HG03097 (cell line): ENCODE data around the gene COLGALT1.
"Not testable (repeated sequence)": the region's sequence is repeated elsewhere in the genome, so short reads cannot be mapped to it uniquely, and the experiment has no call there.

Experiments
- ATAC-seq: cut with Tn5 transposase; IDR thresholded peaks from one replicate; pipeline ENCODE4 v1.9.1; 2021; ENCODE audit not compliant: unreplicated experiment, low FRiP score

Gene COLGALT1

DNA sequence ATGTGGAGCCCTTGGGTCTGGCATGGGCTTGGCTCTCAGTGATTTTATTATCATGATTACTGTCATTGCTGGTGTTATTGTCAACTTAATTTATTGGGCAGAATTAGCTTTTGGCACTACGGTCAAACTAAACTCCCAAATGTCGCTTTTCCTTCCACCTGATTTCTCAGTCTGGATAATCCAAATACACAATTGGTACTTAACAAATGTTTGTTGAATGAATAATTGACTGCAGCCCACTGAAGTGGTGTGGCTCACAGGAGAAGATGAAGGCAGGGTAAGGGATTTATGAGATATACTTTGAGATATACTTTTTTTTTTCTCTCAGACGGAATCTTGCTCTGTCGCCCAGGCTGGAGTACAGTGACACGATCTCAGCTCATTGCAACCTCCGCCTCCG lies 1.5 kb downstream of the COLGALT1 start:
- no peak for ATAC-seq

DNA sequence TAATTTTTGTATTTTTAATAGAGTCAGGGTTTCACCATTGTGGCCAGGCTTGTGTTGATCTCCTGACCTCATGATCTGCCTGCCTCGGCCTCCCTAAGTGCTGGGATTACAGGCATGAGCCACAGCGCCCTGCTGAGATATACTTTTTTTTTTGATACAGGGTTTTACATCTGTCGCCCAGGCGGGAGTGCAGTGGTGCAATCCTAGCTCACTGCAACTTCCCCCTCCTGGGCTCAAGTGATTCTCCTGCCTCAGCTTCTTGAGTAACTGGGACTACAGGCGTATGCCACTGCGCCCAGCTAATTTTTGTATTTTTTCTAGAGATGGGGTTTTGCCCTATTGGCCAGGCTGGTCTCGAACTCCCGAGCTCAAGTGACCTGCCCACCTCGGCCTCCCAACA lies 2.0 kb downstream of the COLGALT1 start:
- ATAC-seq: no peak

DNA sequence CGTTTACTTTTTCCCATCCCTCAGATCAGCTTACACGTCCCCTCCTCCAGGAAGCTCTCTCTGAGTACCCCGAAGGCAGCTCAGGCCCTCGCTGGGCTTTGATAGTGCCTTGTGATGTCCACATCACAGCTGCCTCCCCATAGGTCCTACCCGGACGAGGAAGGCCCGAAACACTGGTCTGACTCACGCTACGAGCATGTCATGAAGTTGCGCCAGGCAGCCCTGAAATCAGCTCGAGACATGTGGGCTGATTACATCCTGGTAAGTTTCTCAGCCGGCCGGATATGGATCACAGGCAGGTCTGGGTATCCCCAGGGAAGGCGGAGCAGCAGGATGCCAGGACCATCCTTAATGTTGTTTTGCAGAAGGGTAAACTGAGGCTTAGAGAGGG lies 4.8 kb downstream of the COLGALT1 start:
- ATAC-seq: no peak

DNA sequence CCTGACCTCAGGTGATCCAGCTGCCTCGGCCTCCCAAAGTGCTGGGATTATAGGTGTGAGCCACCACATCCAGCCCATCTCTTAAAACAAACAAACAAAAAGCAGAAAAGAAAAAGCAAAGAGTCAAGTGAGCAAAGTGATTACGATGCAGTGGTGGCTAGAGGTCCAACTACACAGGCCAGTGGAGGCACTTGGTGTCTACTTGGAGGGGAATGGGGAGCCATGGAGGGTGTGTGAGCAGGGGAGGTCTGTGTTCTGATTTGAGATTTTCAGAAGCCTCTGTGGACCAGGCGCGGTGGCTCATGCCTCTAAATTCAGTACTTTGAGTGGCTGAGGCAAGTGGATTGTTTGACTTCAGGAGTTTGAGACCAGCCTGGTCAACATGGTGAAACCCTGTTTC lies 6.6 kb downstream of the COLGALT1 start:
- ATAC-seq: no peak

DNA sequence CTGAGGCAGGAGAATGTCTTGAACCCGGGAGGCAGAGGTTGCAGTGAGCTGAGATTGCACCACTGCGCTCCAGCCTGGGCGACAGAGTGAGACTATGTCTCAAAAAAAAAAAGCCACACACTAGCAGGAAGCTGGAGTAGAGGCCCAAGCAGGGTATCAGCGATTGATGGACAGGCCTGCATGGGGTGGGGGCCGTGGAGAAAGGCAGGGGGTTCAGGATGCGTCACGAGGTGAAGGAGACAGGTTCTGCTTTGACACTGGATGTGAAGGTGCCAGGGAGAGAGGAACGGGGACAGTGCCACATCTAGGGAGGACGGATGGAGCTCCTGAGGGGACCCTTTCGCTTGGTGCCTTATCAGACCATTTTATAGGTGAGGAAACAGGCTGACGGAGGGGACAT lies 7.1 kb downstream of the COLGALT1 start:
- ATAC-seq: no peak

DNA sequence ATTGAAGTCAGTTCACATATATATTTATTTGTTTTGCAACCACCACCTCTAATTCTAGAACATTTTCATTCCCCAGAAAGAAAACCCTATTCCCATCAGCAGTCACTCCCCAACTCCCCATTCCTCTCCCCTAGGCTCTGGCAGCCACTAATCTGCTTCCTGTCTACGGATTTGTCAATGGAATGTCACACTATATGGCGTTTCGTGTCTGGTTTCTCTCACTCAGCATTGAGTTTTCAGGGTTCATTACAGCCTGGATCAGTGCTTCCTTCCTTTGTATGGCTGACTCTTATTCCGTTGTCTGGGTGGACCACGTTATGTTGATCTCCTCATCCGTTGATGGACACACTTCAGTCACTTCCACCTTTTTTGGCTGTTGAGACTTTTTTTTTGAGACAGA lies 9.3 kb downstream of the COLGALT1 start:
- no peak for ATAC-seq

DNA sequence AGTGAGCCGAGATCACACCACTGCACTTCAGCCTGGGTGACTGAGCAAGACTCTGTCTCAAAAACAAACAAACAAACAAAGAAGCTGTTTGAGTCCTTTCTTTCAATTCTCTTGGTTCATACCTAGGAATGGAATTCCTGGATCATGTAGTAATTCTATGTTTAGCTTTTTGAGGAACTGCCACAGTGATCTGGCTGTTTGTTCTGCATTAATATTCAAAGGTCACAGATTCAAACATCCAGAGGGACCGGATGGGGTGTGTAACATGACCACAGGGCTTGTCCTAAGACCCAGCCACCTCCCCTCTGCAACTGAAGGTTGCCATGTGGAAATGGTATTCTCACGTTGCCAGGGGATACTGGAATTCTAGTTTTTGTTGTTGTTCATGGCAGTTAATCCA lies 10.2 kb downstream of the COLGALT1 start:
- ATAC-seq: no peak

DNA sequence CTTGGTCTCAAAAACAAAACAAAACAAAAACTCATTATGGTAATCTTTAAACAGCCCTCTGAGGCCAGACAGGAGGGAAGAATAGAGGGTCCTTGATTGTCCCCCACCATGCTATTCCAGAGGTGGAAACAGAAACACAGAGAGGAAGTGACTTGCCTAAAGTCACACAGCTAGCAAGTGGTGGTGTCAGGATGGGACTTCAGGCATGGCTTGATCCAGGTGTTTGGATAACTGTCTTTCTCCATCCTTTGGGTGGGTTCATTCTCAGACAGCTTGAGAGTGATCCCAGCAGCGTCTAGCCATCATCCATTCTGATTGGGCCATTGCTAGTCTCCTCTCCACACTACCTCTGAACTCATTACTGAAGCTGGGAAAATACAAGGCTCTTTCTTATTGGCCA lies 12.5 kb downstream of the COLGALT1 start:
- no peak for ATAC-seq

DNA sequence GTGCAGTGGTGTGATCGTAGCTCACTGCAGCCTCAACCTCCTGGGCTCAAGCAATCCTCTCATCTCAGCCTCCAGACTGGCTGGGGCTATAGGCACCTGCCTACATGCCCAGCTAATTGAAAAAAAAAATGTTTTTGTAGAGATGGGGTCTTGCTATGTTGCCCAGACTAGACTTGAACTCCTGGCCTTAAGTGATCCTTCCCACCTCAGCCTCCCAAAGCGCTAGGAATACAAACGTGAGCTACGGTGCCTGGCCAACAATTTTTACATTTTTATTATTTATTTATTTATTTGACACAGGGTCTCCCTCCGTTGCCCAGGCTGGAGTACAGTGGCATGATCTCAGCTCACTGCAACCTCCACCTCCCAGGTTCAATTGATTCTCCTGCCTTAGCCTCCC lies 14.8 kb downstream of the COLGALT1 start:
- ATAC-seq: not testable (repeated sequence)

DNA sequence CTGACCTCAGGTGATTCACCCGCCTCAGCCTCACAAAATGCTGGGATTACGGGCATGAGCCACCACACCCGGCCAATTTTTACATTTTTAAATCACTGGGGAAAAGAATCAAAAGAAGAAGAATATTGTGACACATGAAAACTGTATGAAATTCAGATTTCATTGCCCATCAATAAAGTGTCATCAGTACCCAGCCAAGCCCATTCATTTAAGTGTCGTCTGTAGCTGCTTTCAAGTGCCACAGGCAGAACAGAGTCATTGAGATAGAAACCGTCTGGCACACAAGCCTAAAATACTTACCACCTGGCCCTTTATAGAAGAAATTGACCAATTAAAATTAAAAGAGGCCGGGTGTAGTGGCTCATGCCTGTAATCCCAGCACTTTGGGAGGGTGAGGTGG lies 15.3 kb downstream of the COLGALT1 start:
- no peak for ATAC-seq

DNA sequence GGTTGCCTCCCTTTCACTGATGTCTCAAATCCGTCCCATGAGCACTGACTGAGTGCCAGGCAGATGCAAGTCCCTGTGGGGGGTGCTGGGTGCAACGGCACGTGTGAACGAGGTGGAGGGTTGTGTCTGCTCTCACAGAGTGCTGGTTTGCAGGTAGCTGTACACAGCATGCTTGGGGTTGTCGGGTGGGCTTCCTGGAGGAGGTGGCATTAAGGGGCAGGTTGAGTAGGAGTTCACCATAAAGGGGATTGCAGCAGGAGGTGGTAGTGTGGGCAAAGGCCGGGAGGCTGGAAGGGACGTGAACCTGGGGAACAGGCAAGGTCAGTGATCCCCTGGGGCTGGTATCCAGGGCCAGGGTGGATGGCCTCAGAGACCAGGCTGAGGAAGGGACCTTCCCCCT lies 17.2 kb downstream of the COLGALT1 start:
- ATAC-seq: no peak

DNA sequence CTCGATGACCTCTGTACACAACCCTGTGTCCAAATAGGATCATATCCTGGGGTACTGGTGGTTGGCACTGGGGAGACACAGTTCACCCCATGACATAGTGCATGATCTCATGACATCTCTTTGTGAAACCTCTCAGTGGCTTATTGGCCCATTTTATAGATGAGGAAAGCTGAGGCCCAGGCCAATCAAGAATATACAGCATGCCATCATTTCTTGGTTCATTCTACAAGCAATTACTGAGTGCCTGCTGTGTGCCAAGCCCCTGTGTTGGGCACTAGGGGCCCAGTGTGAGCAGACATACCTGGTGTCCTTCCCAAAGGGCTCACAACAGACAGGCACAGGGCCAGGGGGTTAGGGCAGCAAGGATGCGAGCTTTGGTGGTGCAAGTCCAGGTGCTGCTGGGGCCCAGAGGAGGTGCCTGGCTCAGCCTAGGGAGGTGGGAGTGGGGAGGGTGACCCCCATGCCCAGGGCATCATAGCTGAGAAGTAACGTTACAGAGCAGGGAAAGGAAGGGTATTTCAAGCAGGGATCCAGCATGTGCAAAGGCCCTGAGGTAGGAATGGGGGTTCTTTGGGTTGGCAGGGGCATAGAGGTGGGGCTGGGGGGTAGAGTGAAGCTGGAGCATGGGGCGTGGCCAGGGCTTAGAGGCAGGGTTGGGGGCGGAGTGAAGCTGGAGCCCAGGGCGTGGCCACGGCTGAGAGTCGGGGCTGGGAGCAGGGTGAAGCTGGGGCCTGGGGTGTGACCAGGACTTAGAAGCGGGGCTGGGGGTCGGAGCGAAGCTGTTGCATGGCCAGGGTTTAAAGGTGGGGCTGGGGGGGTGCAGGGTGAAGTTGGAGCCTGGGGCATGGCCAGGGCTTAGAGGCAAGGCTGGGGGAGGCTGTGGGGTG lies 20.7 kb downstream of the COLGALT1 start:
- no peak for ATAC-seq

DNA sequence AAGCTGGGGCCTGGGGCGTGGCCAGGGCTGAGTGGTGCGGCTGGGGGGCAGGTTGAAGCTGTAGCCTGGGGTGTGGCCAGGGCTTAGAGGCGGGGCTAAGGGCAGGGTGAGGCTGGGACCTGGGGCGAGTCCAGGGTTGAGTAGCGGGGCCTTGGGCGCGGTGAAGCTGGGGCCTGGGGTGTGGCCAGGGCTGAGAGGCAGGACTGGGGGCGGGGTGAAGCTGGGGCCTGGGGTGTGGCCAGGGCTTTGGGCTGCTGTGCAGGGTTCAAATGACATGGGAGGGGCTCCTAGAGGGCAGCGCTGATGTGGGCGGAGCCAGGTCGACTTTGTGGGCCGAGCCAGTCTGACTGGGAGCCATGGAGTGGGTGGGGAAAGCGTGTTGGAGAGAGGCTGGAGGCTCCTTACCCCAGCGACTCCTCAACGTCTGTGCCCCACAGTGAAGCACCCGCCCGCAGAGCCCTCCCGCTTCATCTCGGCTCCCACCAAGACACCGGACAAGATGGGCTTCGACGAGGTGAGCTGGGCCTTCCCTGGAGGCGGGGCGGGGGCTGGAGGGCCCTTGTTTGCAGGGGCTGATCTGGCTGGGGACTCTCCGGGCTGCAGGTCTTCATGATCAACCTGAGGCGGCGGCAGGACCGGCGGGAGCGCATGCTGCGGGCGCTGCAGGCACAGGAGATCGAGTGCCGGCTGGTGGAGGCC lies 21.5 kb downstream of the COLGALT1 start:
- no peak for ATAC-seq

DNA sequence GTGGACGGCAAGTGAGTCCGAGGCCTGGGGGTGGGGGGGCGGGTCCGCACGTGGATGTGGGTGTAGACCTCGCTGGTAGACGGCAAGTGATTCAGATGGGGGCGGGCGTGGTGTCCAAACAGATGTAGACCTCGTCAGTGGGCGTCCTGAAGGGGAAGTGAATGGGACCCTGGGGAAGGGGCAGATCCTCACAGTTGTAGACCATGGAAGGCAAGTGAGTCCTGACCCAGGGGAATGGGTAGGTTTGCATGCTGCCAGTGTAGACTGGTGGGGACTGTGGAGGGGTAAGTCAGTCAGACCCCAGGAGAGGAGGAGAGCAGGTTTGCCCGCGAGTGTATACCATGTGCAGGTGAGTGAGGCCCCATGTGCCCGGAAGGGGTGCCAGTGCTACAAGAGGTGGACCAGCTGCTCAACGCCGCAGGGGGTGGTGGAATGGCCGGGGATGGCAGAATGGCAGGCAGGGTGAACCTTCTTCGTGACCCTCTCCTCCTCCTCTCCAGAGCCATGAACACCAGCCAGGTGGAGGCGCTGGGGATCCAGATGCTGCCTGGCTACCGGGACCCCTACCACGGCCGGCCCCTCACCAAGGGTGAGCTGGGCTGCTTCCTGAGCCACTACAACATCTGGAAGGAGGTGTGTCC lies 22.1 kb downstream of the COLGALT1 start:
- ATAC-seq: no peak

DNA sequence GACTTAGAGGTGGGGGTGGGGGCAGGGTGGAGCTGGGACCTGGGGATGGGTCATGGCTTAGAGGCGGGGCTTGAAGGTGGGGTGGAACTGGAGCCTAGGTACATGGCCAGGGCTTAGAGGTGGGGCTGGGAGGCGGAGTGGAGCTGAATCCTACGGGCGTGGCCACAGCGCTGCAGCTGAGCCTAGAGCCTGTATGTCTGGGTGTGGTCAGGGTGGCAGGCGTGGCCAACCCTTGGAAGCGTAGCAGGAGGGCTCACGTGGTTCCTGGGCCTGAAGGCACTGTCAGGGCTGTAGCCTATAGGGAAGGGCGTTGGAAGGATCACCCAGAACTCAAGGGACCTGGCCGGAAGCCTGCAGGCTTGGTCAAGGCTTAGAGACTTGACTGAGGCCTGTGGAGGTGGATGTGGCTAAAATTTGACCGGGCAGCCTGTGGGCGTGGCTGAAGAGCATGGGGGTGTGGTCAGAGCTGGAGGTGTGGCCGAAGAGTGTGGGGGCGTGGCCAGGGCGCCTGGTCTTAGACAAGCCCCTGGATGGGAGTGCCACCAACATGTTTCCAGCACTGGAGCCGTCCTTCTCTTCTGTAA lies 24.3 kb downstream of the COLGALT1 start:
- no peak for ATAC-seq

DNA sequence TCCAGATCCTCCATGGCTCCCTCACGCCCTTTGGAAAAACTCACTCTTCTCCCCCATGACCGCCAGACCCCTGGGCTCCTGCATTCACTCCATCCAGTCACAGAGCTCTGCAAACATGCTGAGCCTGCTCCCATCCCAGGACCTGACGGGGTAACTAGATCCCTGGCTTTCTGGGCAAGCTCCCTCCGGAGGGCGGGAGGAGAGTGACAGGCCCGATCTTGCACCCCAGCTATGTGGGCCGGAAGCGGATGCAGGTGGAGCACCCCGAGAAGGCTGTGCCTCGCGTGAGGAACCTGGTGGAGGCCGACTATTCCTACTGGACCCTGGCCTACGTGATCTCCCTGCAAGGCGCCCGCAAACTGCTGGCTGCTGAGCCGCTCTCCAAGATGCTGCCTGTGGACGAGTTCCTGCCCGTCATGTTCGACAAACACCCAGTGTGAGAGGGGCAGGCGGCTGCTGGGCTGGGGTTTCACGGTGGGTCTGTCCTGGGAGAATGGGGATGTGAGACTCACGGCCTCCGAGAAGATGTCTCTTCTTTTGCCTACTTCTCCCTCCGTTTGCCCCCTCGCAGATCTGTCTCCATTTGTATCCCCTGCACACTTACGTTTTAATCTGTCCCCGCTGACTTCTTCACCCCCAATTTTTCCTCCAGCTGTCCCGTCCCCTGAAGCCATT lies 25.2 kb downstream of the COLGALT1 start:
- no peak for ATAC-seq

DNA sequence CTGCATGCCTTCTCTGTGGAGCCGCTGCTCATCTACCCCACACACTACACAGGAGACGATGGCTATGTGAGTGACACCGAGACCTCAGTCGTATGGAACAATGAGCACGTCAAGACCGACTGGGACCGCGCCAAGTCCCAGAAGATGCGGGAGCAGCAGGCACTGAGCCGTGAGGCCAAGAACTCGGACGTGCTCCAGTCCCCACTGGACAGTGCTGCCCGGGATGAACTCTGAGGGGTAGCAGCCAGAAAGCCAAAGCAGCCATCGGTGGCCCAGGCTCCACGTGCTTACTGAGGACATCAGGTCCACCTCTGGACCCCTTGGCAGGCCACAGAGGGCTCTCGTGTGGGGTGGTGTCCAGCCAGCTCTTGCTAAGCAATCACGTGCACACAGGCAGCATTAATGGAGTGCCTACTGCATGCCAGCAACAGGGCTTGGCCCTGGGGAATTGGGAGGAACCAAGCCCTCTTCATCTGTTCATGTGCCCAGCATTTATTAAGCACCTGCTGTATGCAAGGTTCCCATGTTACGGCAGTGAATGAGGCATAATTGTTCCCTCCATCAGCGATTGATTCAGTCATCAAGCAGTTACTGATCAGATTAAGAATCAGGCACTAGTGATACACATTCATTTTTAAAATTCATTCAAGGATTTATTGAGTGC lies 25.9 kb downstream of the COLGALT1 start:
- no peak for ATAC-seq

DNA sequence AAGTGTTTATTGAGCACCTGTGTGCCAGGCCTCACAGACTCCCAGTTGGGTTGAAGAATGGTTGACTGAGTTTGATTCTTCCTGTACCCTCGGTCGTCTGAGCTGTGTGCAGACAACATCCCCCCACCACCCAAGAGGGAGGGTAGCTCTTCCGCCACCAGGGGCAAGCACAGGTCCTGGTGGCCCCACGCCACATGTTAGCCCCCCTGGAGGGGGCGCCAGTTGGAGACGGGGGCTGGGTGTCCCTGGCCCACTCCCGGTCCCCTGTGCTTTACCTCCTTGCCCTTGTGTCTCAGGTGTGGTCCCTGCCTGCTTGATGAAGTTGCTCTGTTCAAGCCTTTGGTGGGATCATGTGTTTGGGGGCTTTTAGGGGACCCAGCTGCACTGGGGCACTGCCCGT lies 27.2 kb downstream of the COLGALT1 start:
- ATAC-seq: no peak

DNA sequence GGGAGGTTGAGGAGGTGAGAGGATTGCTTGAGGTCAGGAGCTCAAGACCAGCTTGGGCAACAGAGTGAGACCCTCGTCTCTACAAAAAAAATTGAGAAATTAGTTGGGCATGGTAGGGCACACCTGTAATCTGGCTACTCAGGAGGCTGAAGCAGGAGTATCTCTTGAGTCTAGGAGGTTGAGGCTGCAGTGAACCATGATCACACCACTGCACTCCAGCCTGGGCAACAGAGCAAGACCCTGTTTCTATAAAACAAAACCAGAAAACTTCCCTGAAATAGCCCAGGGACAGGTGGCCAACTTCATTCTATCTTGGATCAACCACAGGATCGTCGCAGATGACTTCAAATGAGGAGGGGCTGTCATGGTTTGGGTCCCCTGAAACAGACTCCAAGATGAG lies 28.7 kb downstream of the COLGALT1 start:
- no peak for ATAC-seq

DNA sequence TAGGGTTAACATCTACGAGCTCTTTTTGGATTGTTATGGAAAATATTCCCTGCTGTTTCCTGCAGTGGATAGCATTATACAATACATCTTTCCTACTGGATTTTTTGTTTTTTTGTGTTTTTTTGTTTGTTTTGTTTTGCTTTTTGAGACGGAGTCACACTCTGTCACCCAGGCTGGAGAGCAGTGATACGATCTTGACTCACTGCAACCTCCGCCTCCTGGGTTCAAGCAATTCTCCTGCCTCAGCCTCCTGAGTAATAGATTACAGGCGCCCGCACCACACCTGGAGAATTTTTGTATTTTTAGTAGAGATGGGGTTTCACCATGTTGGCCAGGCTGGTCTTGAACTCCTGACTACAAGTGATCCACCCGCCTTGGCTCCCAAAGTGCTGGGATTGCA lies 29.9 kb downstream of the COLGALT1 start:
- ATAC-seq: not testable (repeated sequence)
